K562 (cell line): Measurements from ENCODE around the gene DNAJB7. TPM values are rescaled to one million over a fixed set of nuclear protein-coding genes. Genes with fewer than 3 reads are reported as not detected.
A peak's percentile ranks its signal among the peaks of the same experiment; 100 is the strongest.

Source experiments
- BACH1 ChIP-seq: fragments of 200-800 bp; sonication (Bioruptor generic); IDR thresholded peaks from 2 replicates; pipeline ENCODE4 v1.6.1; 2016; ENCODE audit warnings: missing genetic modification characterization, missing compliant biosample characterization
- FOSL1 ChIP-seq: fragments of 200-800 bp; sonication (Bioruptor generic); conservative IDR thresholded peaks from 2 replicates; pipeline ENCODE4 v1.6.1; 2016; ENCODE audit warnings: missing genetic modification characterization, missing compliant biosample characterization
- GTF2E2 ChIP-seq: fragments of 200-800 bp; sonication (Bioruptor generic); IDR thresholded peaks from 2 replicates; pipeline ENCODE4 v1.6.1; 2016; ENCODE audit warnings: missing genetic modification characterization, missing compliant biosample characterization
- MAFK ChIP-seq: IDR thresholded peaks from 2 replicates; pipeline ENCODE4 v1.6.1; 2011; ENCODE audit warnings: low read length, improper control_type of control experiment
- MCM2 ChIP-seq: fragments of 450-650 bp; IDR thresholded peaks from 2 replicates; pipeline ENCODE4 v1.6.1; 2017; ENCODE audit warnings: low read depth, mild to moderate bottlenecking
- NBN ChIP-seq: fragments of 450-650 bp; IDR thresholded peaks from 2 replicates; pipeline ENCODE4 v1.6.1; 2016; ENCODE audit warnings: low read depth, mild to moderate bottlenecking
- ZNF316 ChIP-seq: fragments of 450-650 bp; IDR thresholded peaks from 2 replicates; pipeline ENCODE4 v1.6.1; 2016
- polyA plus RNA-seq, 8 experiments: library from polyadenylated mRNA; depleted of rRNA in 4 of 8; stranded (reverse) in 5 of 8; unstranded in 3 of 8; fragments of >200 nt; fragmentation: Nextera tagmentation in 2 of 8; fragmentation: Illumina TruSeq in 1 of 8; extraction: Ambion mirVana in 2 of 8; extraction: Trizol in 1 of 8; gene quantifications; 2 replicates each; pipeline versions ENCODE4 v1.2.1 to v1.2.3, GENCODE V29; 2011 to 2014; ENCODE audit warnings: inconsistent platforms in 1 of 8, missing spikeins in 1 of 8
- total RNA-seq, 7 experiments: library from RNA; depleted of rRNA in 6 of 7; stranded (reverse); fragments of >200 nt in 6 of 7; fragmentation: Illumina TruSeq in 2 of 7; extraction: Trizol in 2 of 7; gene quantifications; 2 replicates each; pipeline versions ENCODE4 v1.2.1 to v1.2.3, GENCODE V29; 2011 to 2021; ENCODE audit warnings: low replicate concordance in 1 of 7
- TF ChIP-seq, protein P1 (sequence below), 2 experiments: fragments of 450-650 bp; formaldehyde crosslinking in 1 of 2; IDR thresholded peaks; 2 replicates each; pipeline versions ENCODE4 v1.4.0 to v1.6.1; 2014 to 2020; ENCODE audit warnings: mild to moderate bottlenecking in 2 of 2, borderline replicate concordance in 1 of 2, low read depth in 1 of 2
- TF ChIP-seq, protein P2 (sequence below): fragments of 250-450 bp; sonication (Bioruptor Pico); IDR thresholded peaks from 2 replicates; pipeline ENCODE4 v1.4.0; 2020; ENCODE audit warnings: mild to moderate bottlenecking, moderate library complexity

Gene DNAJB7
- total and polyA plus RNA-seq, 9 of the 15 experiments (the other 6 are each of a cell fraction or from before 2014, with no cell fraction given) = 0.13 to 0.21 TPM; not detected in 7

DNA sequence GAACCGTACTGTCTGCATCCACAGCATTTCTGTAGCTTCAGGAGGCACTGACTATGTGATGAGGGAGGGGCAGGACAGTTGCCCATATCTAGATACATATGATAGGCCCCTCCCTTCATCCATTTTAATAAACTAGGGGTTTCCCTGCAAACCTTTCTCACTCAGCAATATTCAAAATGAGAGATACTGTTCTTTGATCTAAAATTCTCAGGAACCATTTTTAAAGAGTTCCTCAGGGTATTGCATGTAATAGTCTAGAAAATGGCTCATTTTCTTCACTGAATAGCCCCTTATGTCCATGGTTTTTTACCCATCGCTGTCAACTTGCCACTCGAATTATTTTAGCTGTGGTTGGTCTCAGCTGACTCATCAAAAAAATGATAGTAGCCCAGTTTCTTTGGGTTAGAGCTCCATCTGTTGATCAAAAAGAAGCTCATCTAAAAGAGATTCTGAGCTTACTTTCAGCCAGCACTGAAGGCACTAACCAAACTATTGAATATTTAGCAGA lies 37.0 kb upstream of the DNAJB7 start (continued):
- TF ChIP-seq, protein P1, sequence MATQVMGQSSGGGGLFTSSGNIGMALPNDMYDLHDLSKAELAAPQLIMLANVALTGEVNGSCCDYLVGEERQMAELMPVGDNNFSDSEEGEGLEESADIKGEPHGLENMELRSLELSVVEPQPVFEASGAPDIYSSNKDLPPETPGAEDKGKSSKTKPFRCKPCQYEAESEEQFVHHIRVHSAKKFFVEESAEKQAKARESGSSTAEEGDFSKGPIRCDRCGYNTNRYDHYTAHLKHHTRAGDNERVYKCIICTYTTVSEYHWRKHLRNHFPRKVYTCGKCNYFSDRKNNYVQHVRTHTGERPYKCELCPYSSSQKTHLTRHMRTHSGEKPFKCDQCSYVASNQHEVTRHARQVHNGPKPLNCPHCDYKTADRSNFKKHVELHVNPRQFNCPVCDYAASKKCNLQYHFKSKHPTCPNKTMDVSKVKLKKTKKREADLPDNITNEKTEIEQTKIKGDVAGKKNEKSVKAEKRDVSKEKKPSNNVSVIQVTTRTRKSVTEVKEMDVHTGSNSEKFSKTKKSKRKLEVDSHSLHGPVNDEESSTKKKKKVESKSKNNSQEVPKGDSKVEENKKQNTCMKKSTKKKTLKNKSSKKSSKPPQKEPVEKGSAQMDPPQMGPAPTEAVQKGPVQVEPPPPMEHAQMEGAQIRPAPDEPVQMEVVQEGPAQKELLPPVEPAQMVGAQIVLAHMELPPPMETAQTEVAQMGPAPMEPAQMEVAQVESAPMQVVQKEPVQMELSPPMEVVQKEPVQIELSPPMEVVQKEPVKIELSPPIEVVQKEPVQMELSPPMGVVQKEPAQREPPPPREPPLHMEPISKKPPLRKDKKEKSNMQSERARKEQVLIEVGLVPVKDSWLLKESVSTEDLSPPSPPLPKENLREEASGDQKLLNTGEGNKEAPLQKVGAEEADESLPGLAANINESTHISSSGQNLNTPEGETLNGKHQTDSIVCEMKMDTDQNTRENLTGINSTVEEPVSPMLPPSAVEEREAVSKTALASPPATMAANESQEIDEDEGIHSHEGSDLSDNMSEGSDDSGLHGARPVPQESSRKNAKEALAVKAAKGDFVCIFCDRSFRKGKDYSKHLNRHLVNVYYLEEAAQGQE (IDR thresholded peaks at IDR 0.05; ENCODE audit: borderline replicate concordance) = peak; percentile 58; the same call in 1 of the 2 replicates
- TF ChIP-seq, protein P1 (CRISPR knock-in tag; IDR thresholded peaks at IDR 0.05; ENCODE audit: low read depth) = no peak
- no peak for TF ChIP-seq GTF2E2 (tag)
- TF ChIP-seq BACH1 (tag) = peak; percentile 44; the same call in 1 of the 2 replicates
- peak; percentile 50; the same call in 1 of the 2 replicates for TF ChIP-seq FOSL1
- TF ChIP-seq, protein P2, sequence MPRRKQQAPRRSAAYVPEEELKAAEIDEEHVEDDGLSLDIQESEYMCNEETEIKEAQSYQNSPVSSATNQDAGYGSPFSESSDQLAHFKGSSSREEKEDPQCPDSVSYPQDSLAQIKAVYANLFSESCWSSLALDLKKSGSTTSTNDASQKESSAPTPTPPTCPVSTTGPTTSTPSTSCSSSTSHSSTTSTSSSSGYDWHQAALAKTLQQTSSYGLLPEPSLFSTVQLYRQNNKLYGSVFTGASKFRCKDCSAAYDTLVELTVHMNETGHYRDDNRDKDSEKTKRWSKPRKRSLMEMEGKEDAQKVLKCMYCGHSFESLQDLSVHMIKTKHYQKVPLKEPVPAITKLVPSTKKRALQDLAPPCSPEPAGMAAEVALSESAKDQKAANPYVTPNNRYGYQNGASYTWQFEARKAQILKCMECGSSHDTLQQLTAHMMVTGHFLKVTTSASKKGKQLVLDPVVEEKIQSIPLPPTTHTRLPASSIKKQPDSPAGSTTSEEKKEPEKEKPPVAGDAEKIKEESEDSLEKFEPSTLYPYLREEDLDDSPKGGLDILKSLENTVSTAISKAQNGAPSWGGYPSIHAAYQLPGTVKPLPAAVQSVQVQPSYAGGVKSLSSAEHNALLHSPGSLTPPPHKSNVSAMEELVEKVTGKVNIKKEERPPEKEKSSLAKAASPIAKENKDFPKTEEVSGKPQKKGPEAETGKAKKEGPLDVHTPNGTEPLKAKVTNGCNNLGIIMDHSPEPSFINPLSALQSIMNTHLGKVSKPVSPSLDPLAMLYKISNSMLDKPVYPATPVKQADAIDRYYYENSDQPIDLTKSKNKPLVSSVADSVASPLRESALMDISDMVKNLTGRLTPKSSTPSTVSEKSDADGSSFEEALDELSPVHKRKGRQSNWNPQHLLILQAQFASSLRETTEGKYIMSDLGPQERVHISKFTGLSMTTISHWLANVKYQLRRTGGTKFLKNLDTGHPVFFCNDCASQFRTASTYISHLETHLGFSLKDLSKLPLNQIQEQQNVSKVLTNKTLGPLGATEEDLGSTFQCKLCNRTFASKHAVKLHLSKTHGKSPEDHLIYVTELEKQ (CRISPR knock-in tag) = no peak
- TF ChIP-seq NBN = no peak
- TF ChIP-seq MCM2 = no peak
- peak; percentile 98 for TF ChIP-seq MAFK
- TF ChIP-seq ZNF316 = peak; percentile 99
